Measurements from ENCODE around the gene HDAC4.

DNA sequence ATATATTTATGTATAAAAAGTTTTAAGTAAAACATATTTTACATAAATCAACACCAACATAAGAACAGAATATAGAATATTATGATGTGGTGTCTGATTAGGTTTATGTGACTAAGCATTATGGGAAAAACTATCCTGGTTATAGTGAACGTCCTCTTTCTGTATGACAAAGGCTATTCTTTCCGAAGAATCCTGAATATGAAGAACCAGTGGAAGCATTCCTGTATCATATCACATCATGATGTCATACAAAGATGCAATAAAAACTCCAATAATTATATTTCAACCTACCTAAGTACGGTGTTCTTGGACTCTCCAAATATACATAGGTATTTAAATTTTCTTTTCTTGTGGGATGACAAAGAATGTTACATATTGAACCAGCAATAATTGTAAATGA lies 37.5 kb upstream of the HDAC4 start:
- TF ChIP-seq, protein P1, sequence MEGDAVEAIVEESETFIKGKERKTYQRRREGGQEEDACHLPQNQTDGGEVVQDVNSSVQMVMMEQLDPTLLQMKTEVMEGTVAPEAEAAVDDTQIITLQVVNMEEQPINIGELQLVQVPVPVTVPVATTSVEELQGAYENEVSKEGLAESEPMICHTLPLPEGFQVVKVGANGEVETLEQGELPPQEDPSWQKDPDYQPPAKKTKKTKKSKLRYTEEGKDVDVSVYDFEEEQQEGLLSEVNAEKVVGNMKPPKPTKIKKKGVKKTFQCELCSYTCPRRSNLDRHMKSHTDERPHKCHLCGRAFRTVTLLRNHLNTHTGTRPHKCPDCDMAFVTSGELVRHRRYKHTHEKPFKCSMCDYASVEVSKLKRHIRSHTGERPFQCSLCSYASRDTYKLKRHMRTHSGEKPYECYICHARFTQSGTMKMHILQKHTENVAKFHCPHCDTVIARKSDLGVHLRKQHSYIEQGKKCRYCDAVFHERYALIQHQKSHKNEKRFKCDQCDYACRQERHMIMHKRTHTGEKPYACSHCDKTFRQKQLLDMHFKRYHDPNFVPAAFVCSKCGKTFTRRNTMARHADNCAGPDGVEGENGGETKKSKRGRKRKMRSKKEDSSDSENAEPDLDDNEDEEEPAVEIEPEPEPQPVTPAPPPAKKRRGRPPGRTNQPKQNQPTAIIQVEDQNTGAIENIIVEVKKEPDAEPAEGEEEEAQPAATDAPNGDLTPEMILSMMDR (IDR thresholded peaks at IDR 0.05; ENCODE audit: insufficient read depth, low read length, poor library complexity, severe bottlenecking): no peak
- no peak for TF ChIP-seq EZH2phosphoT487 (conservative IDR thresholded peaks at IDR 0.05; ENCODE audit: low read length)
